K562 (cell line): ENCODE measurements around the gene NTM. TPM values are rescaled to one million over a fixed set of nuclear protein-coding genes. Genes with fewer than 3 reads are reported as not detected.

ENCODE experiments used
- ATAC-seq: fragments of 200-7000 bp; cut with Tn5 transposase; 3 replicates; pipeline ENCODE4 v1.9.1; 2020; ENCODE audit warnings: moderate library complexity
- BruUV-seq: library from RNA; stranded (reverse); fragments of 400-500 nt; replicated peaks from 2 replicates; lab custom pipeline; 2021; lab: Mats Ljungman, UMichigan
- CTCF ChIA-PET: fragments of 300-600 bp; formaldehyde crosslinking; extraction: SDS; loops from one replicate; lab custom pipeline; 2021; ENCODE audit warnings: low intra/inter-chr PET ratio; lab: Yijun Ruan, JAX
- POLR2A ChIA-PET: fragments of 300-600, 350-650 bp; sonication (Branson Sonifier 250); formaldehyde crosslinking; extraction: SDS; loops from one replicate; lab custom pipeline; 2021; ENCODE audit warnings: antibody characterized with exemption, inconsistent platforms; lab: Yijun Ruan, JAX
- DNase-seq, 4 experiments: peaks; one replicate each; pipeline versions ENCODE4 v3.0.0 to v3.0.0-alpha.2; 2011 to 2018; ENCODE audit warnings: low spot score in 3 of 4, mixed read lengths in 3 of 4; ENCODE audit errors: extremely low read depth in 1 of 4
- FAIRE-seq: peaks from 2 replicates; lab custom pipeline; 2011; peaks lifted over from hg19 to GRCh38; lab: Jason Lieb, UNC
- H2AFZ ChIP-seq: 2 replicates; pipeline ENCODE4 v1.6.0; 2011; ENCODE audit warnings: low read depth, low read length, control low read depth, inconsistent platforms
- H3K27ac ChIP-seq: fragments of 200-600 bp; 3 replicates; pipeline ENCODE4 v1.8.0; 2011; ENCODE audit warnings: low read depth, mild to moderate bottlenecking, control low read depth, inconsistent platforms, low read length, moderate library complexity, mixed read lengths; ENCODE audit errors: extremely low read depth
- H3K27me3 ChIP-seq, 2 experiments: fragments of 300-600 bp in 1 of 2; 2 replicates in 1 of 2; 3 replicates in 1 of 2; pipeline versions ENCODE4 v1.6.0 to v1.8.0; 2011; ENCODE audit warnings: inconsistent platforms in 2 of 2, low read length in 2 of 2, mild to moderate bottlenecking in 1 of 2, mixed read lengths in 1 of 2, moderate library complexity in 1 of 2; ENCODE audit not compliant: control insufficient read depth in 2 of 2, insufficient read depth in 2 of 2
- H3K36me3 ChIP-seq: fragments of 300-600 bp; 3 replicates; pipeline ENCODE4 v1.8.0; 2011; ENCODE audit warnings: mild to moderate bottlenecking, low read length, inconsistent platforms; ENCODE audit not compliant: control insufficient read depth, insufficient read depth
- H3K4me1 ChIP-seq, 2 experiments: fragments of 200-600 bp in 1 of 2; replicated peaks in 1 of 2; 2 replicates in 1 of 2; 3 replicates in 1 of 2; pipeline versions ENCODE4 v1.5.1 to v1.8.0; 2011; ENCODE audit warnings: inconsistent platforms in 2 of 2, low read length in 2 of 2, mild to moderate bottlenecking in 1 of 2, mixed read lengths in 1 of 2, moderate library complexity in 1 of 2; ENCODE audit not compliant: control insufficient read depth in 2 of 2, insufficient read depth in 2 of 2
- H3K4me2 ChIP-seq: 2 replicates; pipeline ENCODE4 v1.6.1; 2011; ENCODE audit warnings: low read length, control low read depth, inconsistent platforms, mixed read lengths; ENCODE audit not compliant: insufficient read depth
- H3K4me3 ChIP-seq: fragments of 200-600 bp; sonication (generic), shearing (Covaris generic); 2 replicates; pipeline ENCODE4 v1.5.1; 2016; ENCODE audit warnings: control low read depth, inconsistent platforms
- H3K79me2 ChIP-seq: fragments of 200-600 bp; 3 replicates; pipeline ENCODE4 v1.8.0; 2011; ENCODE audit warnings: low read length, inconsistent platforms; ENCODE audit not compliant: control insufficient read depth, insufficient read depth
- H3K9ac ChIP-seq, 2 experiments: 2 replicates each; pipeline versions ENCODE4 v1.6.0 to v1.6.1; 2011; ENCODE audit warnings: low read depth in 2 of 2, low read length in 2 of 2, control low read depth in 1 of 2, inconsistent platforms in 1 of 2, mild to moderate bottlenecking in 1 of 2, mixed read lengths in 1 of 2; ENCODE audit not compliant: insufficient read depth in 1 of 2
- H3K9me1 ChIP-seq: one replicate; pipeline ENCODE4 v1.6.0; 2011; ENCODE audit warnings: inconsistent platforms, mild to moderate bottlenecking, low read length, moderate library complexity; ENCODE audit not compliant: control insufficient read depth, insufficient read depth
- H3K9me3 ChIP-seq: replicated peaks from 2 replicates; pipeline ENCODE4 v1.5.1; 2011; ENCODE audit warnings: low read depth, low read length, inconsistent platforms; ENCODE audit not compliant: control insufficient read depth, insufficient read depth
- H4K20me1 ChIP-seq: replicated peaks from 2 replicates; pipeline ENCODE4 v1.6.1; 2011; ENCODE audit warnings: low read length, inconsistent platforms, mixed read lengths; ENCODE audit not compliant: control insufficient read depth, insufficient read depth
- ASH1L ChIP-seq: fragments of 450-650 bp; IDR thresholded peaks from 2 replicates; pipeline ENCODE4 v1.6.1; 2018; ENCODE audit warnings: borderline replicate concordance, mild to moderate bottlenecking, low read depth; ENCODE audit not compliant: partially characterized antibody
- CBX3 ChIP-seq, 2 experiments: IDR thresholded peaks; 1 replicate in 1 of 2; 2 replicates in 1 of 2; pipeline ENCODE4 v1.6.1; 2012; ENCODE audit warnings: inconsistent platforms in 2 of 2, low read length in 2 of 2, borderline replicate concordance in 1 of 2, control low read depth in 1 of 2
- HDAC1 ChIP-seq, 2 experiments: fragments of 450-650 bp; IDR thresholded peaks; 2 replicates each; pipeline ENCODE4 v1.6.1; 2016 to 2017; ENCODE audit warnings: inconsistent platforms in 1 of 2, mild to moderate bottlenecking in 1 of 2, moderate library complexity in 1 of 2
- HDAC3 ChIP-seq: fragments of 450-650 bp; IDR thresholded peaks from 2 replicates; pipeline ENCODE4 v1.6.1; 2018; ENCODE audit warnings: borderline replicate concordance, mild to moderate bottlenecking, moderate library complexity; ENCODE audit not compliant: partially characterized antibody
- JUND ChIP-seq, 2 experiments: IDR thresholded peaks; 2 replicates in 1 of 2; 3 replicates in 1 of 2; pipeline ENCODE4 v1.6.1; 2011; ENCODE audit warnings: borderline replicate concordance in 2 of 2, low read depth in 2 of 2, low read length in 2 of 2, improper control_type of control experiment in 1 of 2, missing biosample characterization in 1 of 2, missing genetic modification characterization in 1 of 2, missing genetic modification reagents in 1 of 2
- PHB2 ChIP-seq: fragments of 450-650 bp; IDR thresholded peaks from 2 replicates; pipeline ENCODE4 v1.6.1; 2017; ENCODE audit warnings: low read depth
- RNF2 ChIP-seq: sonication (generic); IDR thresholded peaks from 2 replicates; pipeline ENCODE4 v1.6.1; 2016
- SMC3 ChIP-seq: conservative IDR thresholded peaks from 2 replicates; pipeline ENCODE4 v1.6.1; 2011; ENCODE audit warnings: low read depth, low read length, improper control_type of control experiment; ENCODE audit not compliant: insufficient read depth
- TARDBP ChIP-seq: fragments of 450-650 bp; IDR thresholded peaks from 2 replicates; pipeline ENCODE4 v1.6.1; 2016
- ZKSCAN8 ChIP-seq: fragments of 200-800 bp; sonication (Bioruptor generic); IDR thresholded peaks from 2 replicates; pipeline ENCODE4 v1.6.1; 2016; ENCODE audit warnings: missing genetic modification characterization, missing compliant biosample characterization
- ZNF324 ChIP-seq: fragments of 250-450 bp; sonication (Bioruptor Pico); IDR thresholded peaks from 2 replicates; pipeline ENCODE4 v1.4.0; 2020; ENCODE audit warnings: mild to moderate bottlenecking
- WGBS: fragments of 100-300 bp; shearing (Covaris generic); methylation state at CpG from one replicate; pipeline ENCODE4 v1.1.6; 2016; ENCODE audit warnings: low coverage, mixed read lengths; ENCODE audit not compliant: insufficient coverage; ENCODE audit errors: missing lambda C conversion rate; 5-methylcytosine and 5-hydroxymethylcytosine counted together
- in situ Hi-C: fragments of 300-500 bp; cut with MboI; formaldehyde crosslinking; loops from 4 replicates; pipeline ENCODE4 v1.15.0; 2018; ENCODE audit warnings: inconsistent platforms, mixed read lengths
- intact Hi-C: fragments of 100-400 bp; cut with micrococcal nuclease; formaldehyde crosslinking; loops from 2 replicates; pipeline ENCODE4 v1.14.2; 2022
- polyA plus RNA-seq, 8 experiments: library from polyadenylated mRNA; depleted of rRNA in 4 of 8; stranded (reverse) in 5 of 8; unstranded in 3 of 8; fragments of >200 nt; fragmentation: Nextera tagmentation in 2 of 8; fragmentation: Illumina TruSeq in 1 of 8; extraction: Ambion mirVana in 2 of 8; extraction: Trizol in 1 of 8; gene quantifications; 2 replicates each; pipeline versions ENCODE4 v1.2.1 to v1.2.3, GENCODE V29; 2011 to 2014; ENCODE audit warnings: inconsistent platforms in 1 of 8, missing spikeins in 1 of 8
- total RNA-seq, 7 experiments: library from RNA; depleted of rRNA in 6 of 7; stranded (reverse); fragments of >200 nt in 6 of 7; fragmentation: Illumina TruSeq in 2 of 7; extraction: Trizol in 2 of 7; gene quantifications; 2 replicates each; pipeline versions ENCODE4 v1.2.1 to v1.2.3, GENCODE V29; 2011 to 2021; ENCODE audit warnings: low replicate concordance in 1 of 7
- TF ChIP-seq, protein P1 (sequence below), 2 experiments: fragments of 450-650 bp; conservative IDR thresholded peaks; 2 replicates each; pipeline ENCODE4 v1.6.1; 2017; ENCODE audit warnings: mild to moderate bottlenecking in 2 of 2, moderate library complexity in 2 of 2
- TF ChIP-seq, protein P2 (sequence below), 2 experiments: fragments of 250-450 bp in 1 of 2; fragments of 450-650 bp in 1 of 2; sonication (Bioruptor Pico) in 1 of 2; IDR thresholded peaks; 2 replicates each; pipeline versions ENCODE4 v1.6.1 to v1.8.0; 2016 to 2021; ENCODE audit warnings: mild to moderate bottlenecking in 2 of 2, moderate library complexity in 2 of 2, missing compliant biosample characterization in 1 of 2, missing genetic modification characterization in 1 of 2

NTM gene
- total and polyA plus RNA-seq, 9 of the 15 experiments (the other 6 are each of a cell fraction or from before 2014, with no cell fraction given): not detected

DNA sequence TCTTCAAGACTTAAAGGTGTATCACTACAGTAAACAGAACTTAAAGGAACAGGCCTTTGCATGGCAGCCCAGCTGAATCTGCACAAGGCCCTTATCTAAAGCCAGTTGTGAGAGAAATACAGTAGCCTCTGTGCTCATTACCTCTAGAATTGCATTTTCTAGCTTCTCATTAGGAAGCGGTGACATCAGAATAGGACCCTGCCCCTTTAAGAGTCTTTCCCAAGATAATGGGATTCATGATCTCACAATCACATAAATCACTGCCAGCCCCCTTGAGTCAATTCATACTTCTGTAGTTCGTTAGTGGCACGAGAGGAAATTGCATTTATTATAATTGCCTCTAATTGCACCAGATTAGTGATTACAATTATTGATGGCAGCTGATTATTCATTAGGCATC lies 170.3 kb downstream of the NTM start:
- no peak for FAIRE-seq
- H4K20me1 ChIP-seq: 0 out of 2 replicates have a peak, but pooled peaks cover 4% of the 10 kb centered on the region
- H3K4me1 ChIP-seq: no peaks in the 10 kb centered on the region
- no peak for ATAC-seq
- no peaks in the 10 kb centered on the region for H3K9me3 ChIP-seq
- intact Hi-C loops (no loop called here), in situ Hi-C loops (loop anchor here (10.0 kb wide), 1 partner anchor 1506 kb away; no protein-coding TSS in a partner anchor)
- H3K4me2 ChIP-seq: no peak overlapping the region
- H3K79me2 ChIP-seq: no peaks in the 10 kb centered on the region
- no peak for DNase-seq
- ChIA-PET CTCF (no interaction called here), POLR2A (no interaction called here)
- no peak for TF ChIP-seq ZKSCAN8 (CRISPR knock-in tag)
- BruUV-seq: no TSS peak
- H3K27me3 ChIP-seq: no peaks in the 10 kb centered on the region
- H3K9me1 ChIP-seq: no peaks in the 10 kb centered on the region
- WGBS: 0% methylated on average over 3 of the region's 3 CpGs
- no peaks in the 10 kb centered on the region for H3K36me3 ChIP-seq
- no peak overlapping the region for H3K9ac ChIP-seq
- H2AFZ ChIP-seq: no peak overlapping the region
- no peak overlapping the region for H3K4me3 ChIP-seq
- no peak overlapping the region for H3K27ac ChIP-seq

DNA sequence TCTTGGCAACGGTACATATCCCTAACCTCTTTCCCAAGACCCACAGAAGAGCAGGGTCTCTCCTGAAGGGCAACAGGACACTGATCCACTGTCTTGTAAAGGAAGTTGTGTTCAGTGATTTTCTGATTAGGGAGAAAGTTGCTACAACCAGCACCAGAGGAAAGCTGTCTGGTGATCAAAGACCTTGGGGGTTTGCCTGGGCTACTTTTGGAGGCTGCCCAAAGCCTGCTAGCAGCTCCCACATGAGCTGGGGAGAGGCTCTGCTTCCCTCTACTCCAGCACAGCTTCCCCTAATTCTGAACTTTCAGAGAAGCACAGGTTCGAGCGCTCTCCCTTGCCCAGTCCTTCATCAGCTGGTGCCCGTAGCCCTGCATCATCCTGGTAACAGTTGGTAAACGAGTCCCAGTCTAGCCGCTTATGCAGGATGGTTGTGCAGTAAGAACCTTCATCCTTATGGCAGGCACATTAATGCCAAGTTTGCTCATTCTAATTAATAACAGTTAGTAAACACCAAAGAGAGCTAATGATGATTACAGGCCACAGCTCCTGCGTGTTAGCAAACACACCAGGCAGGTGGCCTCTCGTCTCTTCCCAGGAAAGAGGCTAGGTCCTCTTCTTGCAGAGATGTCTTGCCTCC lies 173.1 kb downstream of the NTM start:
- Histone ChIP-seq H3K27me3 (no peaks in the 10 kb centered on the region; a peak in 1 of 5 replicates), H3K36me3 (no peaks in the 10 kb centered on the region), H3K9ac (no peak overlapping the region), H3K4me2 (no peak overlapping the region), H3K4me3 (no peak overlapping the region), H4K20me1 (no peaks in the 10 kb centered on the region), H3K79me2 (no peaks in the 10 kb centered on the region), H3K27ac (no peak overlapping the region), H3K9me3 (no peaks in the 10 kb centered on the region), H2AFZ (no peak overlapping the region), H3K9me1 (no peaks in the 10 kb centered on the region), H3K4me1 (no peaks in the 10 kb centered on the region)
- BruUV-seq: no TSS peak
- WGBS: under 1% methylated on average over 8 of the region's 8 CpGs
- POLR2A ChIA-PET: no interaction called here
- in situ Hi-C loops (loop anchor here (10.0 kb wide), 1 partner anchor 1509 kb away; no protein-coding TSS in a partner anchor), intact Hi-C loops (no loop called here)
- ATAC-seq (no peak), DNase-seq (no peak), FAIRE-seq (no peak)
- CTCF ChIA-PET: no interaction called here
- no peak for TF ChIP-seq TARDBP
- no peak for TF ChIP-seq RNF2
- TF ChIP-seq, protein P1, sequence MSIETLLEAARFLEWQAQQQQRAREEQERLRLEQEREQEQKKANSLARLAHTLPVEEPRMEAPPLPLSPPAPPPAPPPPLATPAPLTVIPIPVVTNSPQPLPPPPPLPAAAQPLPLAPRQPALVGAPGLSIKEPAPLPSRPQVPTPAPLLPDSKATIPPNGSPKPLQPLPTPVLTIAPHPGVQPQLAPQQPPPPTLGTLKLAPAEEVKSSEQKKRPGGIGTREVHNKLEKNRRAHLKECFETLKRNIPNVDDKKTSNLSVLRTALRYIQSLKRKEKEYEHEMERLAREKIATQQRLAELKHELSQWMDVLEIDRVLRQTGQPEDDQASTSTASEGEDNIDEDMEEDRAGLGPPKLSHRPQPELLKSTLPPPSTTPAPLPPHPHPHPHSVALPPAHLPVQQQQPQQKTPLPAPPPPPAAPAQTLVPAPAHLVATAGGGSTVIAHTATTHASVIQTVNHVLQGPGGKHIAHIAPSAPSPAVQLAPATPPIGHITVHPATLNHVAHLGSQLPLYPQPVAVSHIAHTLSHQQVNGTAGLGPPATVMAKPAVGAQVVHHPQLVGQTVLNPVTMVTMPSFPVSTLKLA (conservative IDR thresholded peaks at IDR 0.05): no peak
- no peak for TF ChIP-seq SMC3
- TF ChIP-seq CBX3 (IDR thresholded peaks at IDR 0.05; ENCODE audit: borderline replicate concordance in 1 of 2, low read length in 2 of 2): no peak
- no peak for TF ChIP-seq HDAC3
- no peak for TF ChIP-seq HDAC1 (IDR thresholded peaks at IDR 0.05)
- TF ChIP-seq, protein P2, sequence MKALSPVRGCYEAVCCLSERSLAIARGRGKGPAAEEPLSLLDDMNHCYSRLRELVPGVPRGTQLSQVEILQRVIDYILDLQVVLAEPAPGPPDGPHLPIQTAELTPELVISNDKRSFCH (CRISPR knock-in tag; IDR thresholded peaks at IDR 0.05): no peak
- TF ChIP-seq, protein P2 (tag; IDR thresholded peaks at IDR 0.05): no peak
- TF ChIP-seq ZNF324 (CRISPR knock-in tag): no peak
- no peak for TF ChIP-seq PHB2
- no peak for TF ChIP-seq JUND (IDR thresholded peaks at IDR 0.05; ENCODE audit: borderline replicate concordance, low read depth, low read length)
- no peak for TF ChIP-seq JUND (tag; IDR thresholded peaks at IDR 0.05; ENCODE audit: borderline replicate concordance, low read depth, low read length)
- TF ChIP-seq ASH1L: no peak
